GM12878 (cell line): Measurements from ENCODE around the gene SHB. TPM values are rescaled to one million over a fixed set of nuclear protein-coding genes. Genes with fewer than 3 reads are reported as not detected.

Experiments
- ATAC-seq: fragments of 200-7000 bp; cut with Tn5 transposase; 3 replicates; pipeline ENCODE4 v1.9.1; 2020; ENCODE audit warnings: mild to moderate bottlenecking, moderate library complexity
- BruUV-seq: library from RNA; stranded (reverse); fragments of 400-500 nt; replicated peaks from 2 replicates; lab custom pipeline; 2021; lab: Mats Ljungman, UMichigan
- CTCF ChIA-PET: fragments of 300-600 bp; sonication (Branson Sonifier 250); formaldehyde crosslinking; extraction: SDS; loops from one replicate; lab custom pipeline; 2021; ENCODE audit warnings: inconsistent platforms; lab: Yijun Ruan, JAX
- POLR2A ChIA-PET: fragments of 350-600 bp; formaldehyde crosslinking; extraction: SDS; loops from one replicate; lab custom pipeline; 2021; ENCODE audit warnings: inconsistent platforms; lab: Charles Lee
- RAD21 ChIA-PET: fragments of 300-600 bp; sonication (Branson Sonifier 250); formaldehyde crosslinking; loops from one replicate; lab custom pipeline; 2023; ENCODE audit warnings: antibody characterized with exemption; ENCODE audit not compliant: unreplicated experiment; lab: Charles Lee
- SMC1A ChIA-PET: fragments of 300-600 bp; sonication (Branson Sonifier 250); formaldehyde crosslinking; loops from one replicate; lab custom pipeline; 2023; ENCODE audit not compliant: unreplicated experiment, uncharacterized antibody; lab: Charles Lee
- DNase-seq: peaks from one replicate; pipeline ENCODE4 v3.0.0-alpha.2; 2011; ENCODE audit warnings: low read depth, low spot score
- FAIRE-seq: peaks from 3 replicates; lab custom pipeline; 2011; peaks lifted over from hg19 to GRCh38; lab: Jason Lieb, UNC
- H2AFZ ChIP-seq: 2 replicates; pipeline ENCODE4 v1.6.0; 2011; ENCODE audit warnings: low read depth, low read length, control low read depth; ENCODE audit not compliant: control insufficient read depth
- H3K27ac ChIP-seq: 2 replicates; pipeline ENCODE4 v1.5.1; 2011; ENCODE audit warnings: control low read depth; ENCODE audit not compliant: control insufficient read depth, insufficient read depth
- H3K27me3 ChIP-seq, 2 experiments: replicated peaks in 1 of 2; 2 replicates each; pipeline versions ENCODE4 v1.6.0 to v1.6.1; 2011; ENCODE audit warnings: low read length in 1 of 2; ENCODE audit not compliant: control insufficient read depth in 2 of 2, insufficient read depth in 2 of 2
- H3K36me3 ChIP-seq, 2 experiments: 2 replicates each; pipeline ENCODE4 v1.5.1; 2011; ENCODE audit warnings: low read length in 1 of 2; ENCODE audit not compliant: control insufficient read depth in 2 of 2, insufficient read depth in 2 of 2
- H3K4me1 ChIP-seq: 2 replicates; pipeline ENCODE4 v1.6.1; 2011; ENCODE audit warnings: mild to moderate bottlenecking, low read length, moderate library complexity, mixed read lengths; ENCODE audit not compliant: control insufficient read depth, insufficient read depth
- H3K4me2 ChIP-seq: 2 replicates; pipeline ENCODE4 v1.6.0; 2011; ENCODE audit warnings: control low read depth; ENCODE audit not compliant: control insufficient read depth, insufficient read depth
- H3K4me3 ChIP-seq: fragments of 200-600 bp; sonication (generic); 2 replicates; pipeline ENCODE4 v1.5.1; 2016
- H3K79me2 ChIP-seq: 2 replicates; pipeline ENCODE4 v1.6.0; 2011; ENCODE audit warnings: low read length; ENCODE audit not compliant: control insufficient read depth, insufficient read depth
- H3K9ac ChIP-seq: 2 replicates; pipeline ENCODE4 v1.8.0; 2011; ENCODE audit warnings: low read length, control low read depth, mixed read lengths; ENCODE audit not compliant: control insufficient read depth, insufficient read depth
- H3K9me3 ChIP-seq: replicated peaks from 3 replicates; pipeline ENCODE4 v1.5.1; 2011; ENCODE audit warnings: mild to moderate bottlenecking, low read length; ENCODE audit not compliant: control insufficient read depth, insufficient read depth
- H4K20me1 ChIP-seq: 2 replicates; pipeline ENCODE4 v1.6.0; 2011; ENCODE audit not compliant: control insufficient read depth, insufficient read depth
- BCLAF1 ChIP-seq: fragments of 450-650 bp; IDR thresholded peaks from 2 replicates; pipeline ENCODE4 v1.6.1; 2017; ENCODE audit warnings: antibody characterized with exemption, mild to moderate bottlenecking, moderate library complexity
- CBX5 ChIP-seq: sonication (generic); IDR thresholded peaks from 2 replicates; pipeline ENCODE4 v1.6.1; 2016; ENCODE audit warnings: low read depth, moderate library complexity, mild to moderate bottlenecking, inconsistent platforms
- DPF2 ChIP-seq: fragments of 450-650 bp; IDR thresholded peaks from 2 replicates; pipeline ENCODE4 v1.6.1; 2017; ENCODE audit warnings: mild to moderate bottlenecking
- ESRRA ChIP-seq: IDR thresholded peaks from 2 replicates; pipeline ENCODE4 v1.6.1; 2012; ENCODE audit warnings: mild to moderate bottlenecking, low read length, improper control_type of control experiment
- FOS ChIP-seq: IDR thresholded peaks from 3 replicates; pipeline ENCODE4 v1.6.1; 2011; ENCODE audit warnings: borderline replicate concordance; ENCODE audit not compliant: insufficient read length; ENCODE audit errors: extremely low read depth
- HSF1 ChIP-seq: fragments of 150-350 bp; IDR thresholded peaks from 2 replicates; pipeline ENCODE4 v1.6.1; 2014; ENCODE audit warnings: mild to moderate bottlenecking, low read depth, low read length
- IKZF2 ChIP-seq, 2 experiments: fragments of 450-650 bp; IDR thresholded peaks; 2 replicates each; pipeline ENCODE4 v1.6.1; 2017; ENCODE audit warnings: mild to moderate bottlenecking in 2 of 2, moderate library complexity in 2 of 2
- IRF4 ChIP-seq: IDR thresholded peaks from 2 replicates; pipeline ENCODE4 v1.6.1; 2011; ENCODE audit warnings: low read depth, low read length
- KLF5 ChIP-seq: fragments of 450-650 bp; IDR thresholded peaks from 2 replicates; pipeline ENCODE4 v1.6.1; 2014; ENCODE audit warnings: mild to moderate bottlenecking; ENCODE audit not compliant: partially characterized antibody
- NRF1 ChIP-seq: conservative IDR thresholded peaks from 2 replicates; pipeline ENCODE4 v1.6.1; 2011; ENCODE audit warnings: mild to moderate bottlenecking, low read depth, low read length, improper control_type of control experiment
- POLR2AphosphoS2 ChIP-seq: IDR thresholded peaks from 2 replicates; pipeline ENCODE4 v1.6.1; 2011; ENCODE audit warnings: low read depth, mild to moderate bottlenecking, low read length, improper control_type of control experiment, moderate library complexity
- REST ChIP-seq: IDR thresholded peaks from 2 replicates; pipeline ENCODE4 v1.6.1; 2012; ENCODE audit warnings: mild to moderate bottlenecking, low read depth, low read length
- YY1 ChIP-seq: IDR thresholded peaks from 2 replicates; pipeline ENCODE4 v1.6.1; 2011; ENCODE audit warnings: low read depth, mild to moderate bottlenecking, low read length
- WGBS: methylation state at CpG from one replicate; pipeline ENCODE4 v1.1.6; 2016; ENCODE audit warnings: low lambda C conversion rate; ENCODE audit not compliant: insufficient replicate concordance, insufficient coverage; ENCODE audit errors: missing lambda C conversion rate; 5-methylcytosine and 5-hydroxymethylcytosine counted together
- in situ Hi-C: fragments of 300-500 bp; cut with MboI; formaldehyde crosslinking; loops from 9 replicates; pipeline ENCODE4 v1.14.3; 2018; ENCODE audit warnings: mixed read lengths
- intact Hi-C: fragments of 100-400 bp; cut with micrococcal nuclease; formaldehyde crosslinking; loops from one replicate; pipeline ENCODE4 v1.14.2; 2022; ENCODE audit not compliant: unreplicated experiment
- polyA plus RNA-seq, 11 experiments: library from polyadenylated mRNA; depleted of rRNA in 4 of 11; unstranded in 6 of 11; stranded (reverse) in 5 of 11; fragments of >200 nt; fragmentation: Nextera tagmentation in 4 of 11; fragmentation: Illumina TruSeq in 1 of 11; extraction: Ambion mirVana in 4 of 11; extraction: Trizol in 1 of 11; gene quantifications; 1 replicate in 1 of 11; 2 replicates in 10 of 11; pipeline versions ENCODE4 v1.2.1 to v1.2.3, GENCODE V29; 2011 to 2016; ENCODE audit warnings: inconsistent platforms in 2 of 11, missing spikeins in 2 of 11, low read depth in 1 of 11
- total RNA-seq, 4 experiments: library from RNA; depleted of rRNA in 3 of 4; stranded (reverse); fragments of >200 nt in 3 of 4; fragmentation: Illumina TruSeq in 1 of 4; extraction: Trizol in 1 of 4; gene quantifications; 2 replicates each; pipeline versions ENCODE4 v1.2.1 to v1.2.3, GENCODE V29; 2013 to 2021

Gene SHB
- total and polyA plus RNA-seq, 10 of the 15 experiments (the other 5 are each of a cell fraction or from before 2014, with no cell fraction given) = 0.29 to 6.2 (median 1.3) TPM

GRCh38 chr9:37929441-37929895 is 139.6 kb downstream of the SHB start:
- DNase-seq = no peak
- Histone ChIP-seq H2AFZ (no peak overlapping the region), H3K27me3 (no peaks in the 10 kb centered on the region), H3K36me3 (no peaks in the 10 kb centered on the region), H4K20me1 (no peaks in the 10 kb centered on the region), H3K9me3 (no peaks in the 10 kb centered on the region), H3K27ac (no peak overlapping the region), H3K4me1 (no peaks in the 10 kb centered on the region; the same call in 1 of the 2 replicates), H3K4me3 (no peak overlapping the region), H3K9ac (no peak overlapping the region), H3K4me2 (no peak overlapping the region), H3K79me2 (no peaks in the 10 kb centered on the region)
- ATAC-seq = no peak
- intact Hi-C loops = no loop called here
- BruUV-seq = no TSS peak
- whole genome bisulfite sequencing = 36% methylated on average over 11 of the region's 11 CpGs
- ChIA-PET CTCF (no interaction called here), POLR2A (no interaction called here), RAD21 (interaction anchor here (0.5 kb wide), 2 partner anchors 139 to 333 kb away, joined by 3 read pairs; no protein-coding TSS in a partner anchor), SMC1A (interaction anchor here (0.7 kb wide), 1 partner anchor 19 kb away, joined by 3 read pairs; no protein-coding TSS in a partner anchor)
- in situ Hi-C loops = no loop called here
- no peak for FAIRE-seq
- no peak for TF ChIP-seq BCLAF1
- no peak for TF ChIP-seq IRF4
- TF ChIP-seq DPF2 = no peak
- no peak for TF ChIP-seq POLR2AphosphoS2
- no peak for TF ChIP-seq CBX5
- TF ChIP-seq FOS = no peak
- no peak for TF ChIP-seq NRF1
- TF ChIP-seq HSF1 = no peak
- TF ChIP-seq REST = no peak
- no peak for TF ChIP-seq IKZF2 (IDR thresholded peaks at IDR 0.05)
- no peak for TF ChIP-seq ESRRA
- TF ChIP-seq YY1 = no peak
- no peak for TF ChIP-seq KLF5
